Lower leg skin (tissue), 4 donors: Measurements from ENCODE around the gene SYT2. TPM values are rescaled to one million over a fixed set of nuclear protein-coding genes. Genes with fewer than 3 reads are reported as not detected.

Experiments
- DNase-seq, 2 donors: peaks; one replicate each; pipeline ENCODE4 v3.0.0-alpha.2; 2019; ENCODE audit warnings: low spot score in 2 of 2
- H3K4me3 ChIP-seq: fragments of 200-600 bp; sonication (generic); 2 replicates; pipeline ENCODE4 v1.5.1; 2017; ENCODE audit warnings: mild to moderate bottlenecking, low read depth; ENCODE audit not compliant: poor library complexity, severe bottlenecking
- CTCF ChIP-seq, 3 donors: fragments of 450-650 bp; IDR thresholded peaks; one replicate each; pipeline ENCODE4 v1.5.1; 2016; ENCODE audit warnings: antibody characterized with exemption in 3 of 3, mild to moderate bottlenecking in 3 of 3, moderate library complexity in 2 of 3
- POLR2A ChIP-seq, 2 donors: fragments of 450-650 bp; IDR thresholded peaks; one replicate each; pipeline ENCODE4 v1.6.1; 2016 to 2017; ENCODE audit warnings: antibody characterized with exemption in 2 of 2, mild to moderate bottlenecking in 1 of 2, moderate library complexity in 1 of 2
- WGBS, 2 donors: methylation state at CpG; one replicate each; pipeline ENCODE4 v1.1.5; 2018; 5-methylcytosine and 5-hydroxymethylcytosine counted together
- intact Hi-C: fragments of 100-400 bp; cut with DNase I; formaldehyde crosslinking; loops from one replicate; pipeline ENCODE4 v1.15.0; 2023; ENCODE audit warnings: low total_unique reads
- total RNA-seq, 4 donors: library from RNA; depleted of rRNA; stranded (reverse); fragments of >200 nt; gene quantifications; one replicate each; pipeline ENCODE4 v1.1.0, GENCODE V29; 2016

The SYT2 gene
- total RNA-seq, 4 donors from 2014 or later: not detected

DNA sequence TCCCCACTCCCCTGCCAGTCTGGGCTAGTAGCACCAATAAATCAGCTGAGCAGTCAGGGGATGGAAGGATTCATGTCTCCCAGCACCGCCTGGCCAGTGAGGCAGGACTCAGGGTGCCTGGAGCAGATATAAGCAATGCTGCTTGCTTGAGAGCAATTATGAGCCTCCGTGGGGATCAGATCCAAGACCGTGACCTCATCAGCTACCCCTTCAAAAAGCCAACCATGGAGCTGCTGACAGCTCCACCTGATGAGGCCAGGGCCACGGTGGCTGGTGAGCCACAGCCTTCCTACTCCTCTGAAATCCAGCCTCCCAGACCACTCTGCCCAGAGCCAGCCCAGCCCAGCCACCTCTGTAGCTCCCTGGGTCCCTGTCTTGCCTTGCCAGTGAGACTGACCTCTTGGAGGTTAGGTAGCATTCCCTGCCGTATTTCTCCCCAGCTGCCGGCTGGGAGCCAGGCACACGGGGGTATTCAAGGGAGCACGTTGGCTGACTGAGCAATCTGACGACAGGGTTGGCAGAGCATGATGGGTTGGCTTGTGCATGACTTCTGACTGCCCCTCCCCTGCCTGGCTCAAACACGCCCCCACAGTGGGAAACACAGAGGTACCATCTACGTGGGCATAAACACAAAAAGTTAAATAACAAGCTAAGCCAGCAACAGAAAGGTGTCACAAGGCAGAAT, 28.4 kb downstream of the SYT2 start:
- 47 to 66% methylated on average over 8 to 11 of the region's 11 CpGs for WGBS, 2 donors
- DNase-seq: no peak
- TF ChIP-seq POLR2A (IDR thresholded peaks at IDR 0.05): no peak
- TF ChIP-seq CTCF (IDR thresholded peaks at IDR 0.05): no peak
- no peak overlapping the region for H3K4me3 ChIP-seq
- intact Hi-C loops: no loop called here

DNA sequence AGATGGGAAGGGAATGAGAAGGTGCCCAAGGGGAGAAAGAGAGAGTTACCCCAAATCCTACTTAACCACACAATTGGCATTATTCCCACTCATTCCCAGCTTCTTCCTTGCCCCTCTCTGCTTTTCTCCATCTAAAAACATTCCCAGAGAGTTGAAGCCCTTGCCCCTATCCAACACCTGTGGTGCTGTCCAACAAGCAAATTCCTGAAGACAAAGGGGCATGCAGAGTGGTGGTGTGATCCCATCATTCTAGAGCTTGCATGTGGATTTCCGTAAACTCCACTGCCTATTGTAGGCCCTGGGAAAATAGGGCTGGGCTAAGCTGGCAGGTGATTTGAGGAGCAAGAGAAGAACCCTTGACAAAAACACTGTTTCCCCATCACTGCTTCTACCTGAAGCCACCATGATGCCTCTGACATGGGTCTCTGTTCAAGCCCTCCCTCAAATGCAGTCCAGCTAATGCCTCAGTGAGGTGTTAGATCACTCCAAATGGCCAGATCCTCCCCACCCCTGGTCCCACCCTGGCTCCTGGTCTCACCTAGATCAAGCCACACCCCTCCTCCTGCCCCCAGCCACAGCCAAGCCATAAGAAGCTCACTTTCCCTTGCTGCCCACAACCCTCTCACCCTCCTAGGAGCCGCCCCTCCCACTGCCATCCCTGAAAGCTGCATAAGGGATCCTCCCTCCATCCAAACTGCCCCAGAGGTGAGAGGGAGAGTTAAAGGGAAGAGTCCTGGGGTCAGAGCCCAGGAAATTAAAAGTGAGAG, 29.5 kb downstream of the SYT2 start:
- WGBS, 2 donors: 54 to 62% methylated on average over 2 of the region's 2 CpGs
- TF ChIP-seq POLR2A (IDR thresholded peaks at IDR 0.05): no peak
- no peak for TF ChIP-seq CTCF (IDR thresholded peaks at IDR 0.05)
- no peak overlapping the region for H3K4me3 ChIP-seq
- DNase-seq: no peak
- intact Hi-C loops: no loop called here

GRCh38 chr1:202679406-202680177, 30.7 kb downstream of the SYT2 start:
- no peak for DNase-seq
- intact Hi-C loops: no loop called here
- H3K4me3 ChIP-seq: no peak overlapping the region
- TF ChIP-seq POLR2A (IDR thresholded peaks at IDR 0.05): no peak
- no peak for TF ChIP-seq CTCF (IDR thresholded peaks at IDR 0.05)
- 57 to 67% methylated on average over 4 of the region's 4 CpGs for WGBS, 2 donors

GRCh38 chr1:202677433-202677832, 32.8 kb downstream of the SYT2 start:
- TF ChIP-seq CTCF (IDR thresholded peaks at IDR 0.05) (no peak), POLR2A (IDR thresholded peaks at IDR 0.05) (no peak)
- intact Hi-C loops: no loop called here
- H3K4me3 ChIP-seq: no peak overlapping the region
- WGBS, 2 donors: 89 to 94% methylated on average over 2 of the region's 2 CpGs
- no peak for DNase-seq

DNA sequence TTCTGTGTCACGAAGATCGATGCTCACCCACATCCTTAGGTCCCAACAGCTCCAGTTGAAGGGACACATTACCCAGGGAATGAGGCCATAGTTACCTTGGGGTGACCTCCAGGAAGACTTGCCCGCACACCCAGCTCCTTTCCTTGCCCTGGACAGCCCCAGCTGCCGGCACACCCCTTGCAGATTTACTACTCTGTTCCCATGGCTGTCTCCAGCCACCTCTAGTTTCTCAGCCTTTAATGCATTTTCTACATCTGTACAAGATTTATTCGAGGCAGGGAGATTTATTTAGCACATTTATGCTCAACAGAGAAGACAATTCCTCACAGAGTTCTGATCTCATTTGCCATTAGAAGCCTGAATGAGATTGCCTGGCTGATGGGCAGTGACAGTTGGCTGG, 36.7 kb downstream of the SYT2 start:
- 70 to 79% methylated on average over 5 of the region's 5 CpGs for WGBS, 2 donors
- H3K4me3 ChIP-seq: no peak overlapping the region
- TF ChIP-seq POLR2A (IDR thresholded peaks at IDR 0.05) (no peak), CTCF (IDR thresholded peaks at IDR 0.05) (no peak)

More for the DNA sequence above, 36.7 kb downstream of the SYT2 start:
- intact Hi-C loops: no loop called here
- no peak for DNase-seq
